ENCODE results near the gene GREB1.
A peak's percentile ranks its signal among the peaks of the same experiment; 100 is the strongest.

- TF ChIP-seq ZBTB10 (tag by site-specific recombination; IDR thresholded peaks at IDR 0.05) = no peak
- TF ChIP-seq ZNF530 (tag by site-specific recombination; IDR thresholded peaks at IDR 0.05; ENCODE audit: low read depth) = no peak
- no peak for TF ChIP-seq ZBTB49 (tag by site-specific recombination; IDR thresholded peaks at IDR 0.05; ENCODE audit: low read depth)
- peak; percentile 70 for TF ChIP-seq CTCF (tag by site-specific recombination; IDR thresholded peaks at IDR 0.05)
- no peak for TF ChIP-seq ZNF626 (tag by site-specific recombination; IDR thresholded peaks at IDR 0.05)
- TF ChIP-seq ZNF324 (tag by site-specific recombination; IDR thresholded peaks at IDR 0.05) = no peak
- no peak for TF ChIP-seq ZBTB7A (tag by site-specific recombination; IDR thresholded peaks at IDR 0.05; ENCODE audit: low read depth)
Observed at GRCh38 chr2:11688222-11689069, 154.6 kb downstream of the GREB1 start.
